Measurements from ENCODE around the gene DYRK1B. TPM values are rescaled to one million over a fixed set of nuclear protein-coding genes. Genes with fewer than 3 reads are reported as not detected.

DYRK1B gene
- total RNA-seq, 1 experiment from 2014 or later, result 12.2 TPM

GRCh38 chr19:39874404-39874803, 40.4 kb upstream of the DYRK1B start:
- no peak for ATAC-seq
- no peak for DNase-seq (ENCODE audit: low spot score)
- TF ChIP-seq GRHL2 (CRISPR knock-in tag; IDR thresholded peaks at IDR 0.05; ENCODE audit: insufficient replicate concordance, severe bottlenecking) (no peak), ESRRA (CRISPR knock-in tag; IDR thresholded peaks at IDR 0.05; ENCODE audit: borderline replicate concordance) (no peak), ZNF219 (CRISPR knock-in tag; IDR thresholded peaks at IDR 0.05; ENCODE audit: borderline replicate concordance) (no peak), GABPB1 (CRISPR knock-in tag; IDR thresholded peaks at IDR 0.05) (no peak), NR2C2 (CRISPR knock-in tag; IDR thresholded peaks at IDR 0.05) (no peak), HMGXB4 (CRISPR knock-in tag; IDR thresholded peaks at IDR 0.05) (no peak), PRDM15 (CRISPR knock-in tag; IDR thresholded peaks at IDR 0.05) (no peak), AFF4 (CRISPR knock-in tag; IDR thresholded peaks at IDR 0.05; ENCODE audit: borderline replicate concordance) (no peak), MYBL2 (CRISPR knock-in tag; IDR thresholded peaks at IDR 0.05) (no peak), KAT7 (CRISPR knock-in tag; IDR thresholded peaks at IDR 0.05; ENCODE audit: borderline replicate concordance) (no peak), SP1 (CRISPR knock-in tag; conservative IDR thresholded peaks at IDR 0.05) (no peak), FOXP1 (CRISPR knock-in tag; IDR thresholded peaks at IDR 0.05; ENCODE audit: borderline replicate concordance) (no peak), ZNF317 (CRISPR knock-in tag; IDR thresholded peaks at IDR 0.05; ENCODE audit: borderline replicate concordance, low read depth) (no peak), MLX (CRISPR knock-in tag; IDR thresholded peaks at IDR 0.05) (no peak), CDX4 (CRISPR knock-in tag; IDR thresholded peaks at IDR 0.05; ENCODE audit: borderline replicate concordance) (no peak), CTCF (IDR thresholded peaks at IDR 0.05) (no peak), SMAD3 (CRISPR knock-in tag; IDR thresholded peaks at IDR 0.05; ENCODE audit: borderline replicate concordance) (no peak)
- TF ChIP-seq, protein P1, sequence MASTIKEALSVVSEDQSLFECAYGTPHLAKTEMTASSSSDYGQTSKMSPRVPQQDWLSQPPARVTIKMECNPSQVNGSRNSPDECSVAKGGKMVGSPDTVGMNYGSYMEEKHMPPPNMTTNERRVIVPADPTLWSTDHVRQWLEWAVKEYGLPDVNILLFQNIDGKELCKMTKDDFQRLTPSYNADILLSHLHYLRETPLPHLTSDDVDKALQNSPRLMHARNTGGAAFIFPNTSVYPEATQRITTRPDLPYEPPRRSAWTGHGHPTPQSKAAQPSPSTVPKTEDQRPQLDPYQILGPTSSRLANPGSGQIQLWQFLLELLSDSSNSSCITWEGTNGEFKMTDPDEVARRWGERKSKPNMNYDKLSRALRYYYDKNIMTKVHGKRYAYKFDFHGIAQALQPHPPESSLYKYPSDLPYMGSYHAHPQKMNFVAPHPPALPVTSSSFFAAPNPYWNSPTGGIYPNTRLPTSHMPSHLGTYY (CRISPR knock-in tag; IDR thresholded peaks at IDR 0.05), result no peak
- Mint-ChIP-seq H3K4me1 (peaks cover 8% of the 10 kb centered on the region), H3K27me3 (ENCODE audit: low read depth) (peaks cover 3% of the 10 kb centered on the region; the same call in 1 of the 2 replicates), H3K36me3 (no peaks in the 10 kb centered on the region), H3K27ac (no peak overlapping the region), H3K9me3 (no peaks in the 10 kb centered on the region), H3K4me3 (no peak overlapping the region)
- CTCF ChIA-PET, result no interaction called here
- POLR2A ChIA-PET, result no interaction called here

Measured in WTC11 (cell line).